Suprapubic skin (tissue), 4 donors: ENCODE measurements around the gene GALNT2.

Experiments
- EP300 ChIP-seq: sonication (generic); formaldehyde crosslinking; IDR thresholded peaks from one replicate; pipeline ENCODE4 v1.6.1; 2017; ENCODE audit warnings: antibody characterized with exemption
- POLR2A ChIP-seq, 2 donors: fragments of 450-650 bp; IDR thresholded peaks; one replicate each; pipeline ENCODE4 v1.6.1; 2017; ENCODE audit warnings: antibody characterized with exemption in 2 of 2, mild to moderate bottlenecking in 2 of 2, moderate library complexity in 2 of 2
- POLR2AphosphoS5 ChIP-seq, 3 donors: sonication (generic); formaldehyde crosslinking; IDR thresholded peaks; one replicate each; pipeline ENCODE4 v1.6.1; 2017; ENCODE audit warnings: antibody characterized with exemption in 3 of 3
- TF ChIP-seq, protein P1 (sequence below), 2 donors: fragments of 200-600 bp in 1 of 2; fragments of 450-650 bp in 1 of 2; sonication (generic) in 1 of 2; IDR thresholded peaks; one replicate each; pipeline ENCODE4 v1.5.1; 2016 to 2019; ENCODE audit warnings: antibody characterized with exemption in 2 of 2, mild to moderate bottlenecking in 1 of 2, moderate library complexity in 1 of 2

GRCh38 chr1:230123280-230124185, 56.5 kb downstream of the GALNT2 start:
- TF ChIP-seq POLR2A (IDR thresholded peaks at IDR 0.05), result no peak
- TF ChIP-seq, protein P1, sequence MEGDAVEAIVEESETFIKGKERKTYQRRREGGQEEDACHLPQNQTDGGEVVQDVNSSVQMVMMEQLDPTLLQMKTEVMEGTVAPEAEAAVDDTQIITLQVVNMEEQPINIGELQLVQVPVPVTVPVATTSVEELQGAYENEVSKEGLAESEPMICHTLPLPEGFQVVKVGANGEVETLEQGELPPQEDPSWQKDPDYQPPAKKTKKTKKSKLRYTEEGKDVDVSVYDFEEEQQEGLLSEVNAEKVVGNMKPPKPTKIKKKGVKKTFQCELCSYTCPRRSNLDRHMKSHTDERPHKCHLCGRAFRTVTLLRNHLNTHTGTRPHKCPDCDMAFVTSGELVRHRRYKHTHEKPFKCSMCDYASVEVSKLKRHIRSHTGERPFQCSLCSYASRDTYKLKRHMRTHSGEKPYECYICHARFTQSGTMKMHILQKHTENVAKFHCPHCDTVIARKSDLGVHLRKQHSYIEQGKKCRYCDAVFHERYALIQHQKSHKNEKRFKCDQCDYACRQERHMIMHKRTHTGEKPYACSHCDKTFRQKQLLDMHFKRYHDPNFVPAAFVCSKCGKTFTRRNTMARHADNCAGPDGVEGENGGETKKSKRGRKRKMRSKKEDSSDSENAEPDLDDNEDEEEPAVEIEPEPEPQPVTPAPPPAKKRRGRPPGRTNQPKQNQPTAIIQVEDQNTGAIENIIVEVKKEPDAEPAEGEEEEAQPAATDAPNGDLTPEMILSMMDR (IDR thresholded peaks at IDR 0.05), result no peak
- no peak for TF ChIP-seq POLR2AphosphoS5 (IDR thresholded peaks at IDR 0.05)
- no peak for TF ChIP-seq EP300
